K562 (cell line): ENCODE measurements around the gene DNAJC9. TPM values are rescaled to one million over a fixed set of nuclear protein-coding genes. Genes with fewer than 3 reads are reported as not detected.

Source experiments
- ATF1 ChIP-seq, 2 experiments: fragments of 450-650 bp in 1 of 2; IDR thresholded peaks; 2 replicates each; pipeline ENCODE4 v1.6.1; 2016; ENCODE audit warnings: missing compliant biosample characterization in 1 of 2, missing genetic modification characterization in 1 of 2
- ELF2 ChIP-seq: fragments of 250-450 bp; sonication (Bioruptor Pico); IDR thresholded peaks from 2 replicates; pipeline ENCODE4 v1.5.0; 2021; ENCODE audit warnings: mild to moderate bottlenecking
- GABPA ChIP-seq: fragments of 200-800 bp; sonication (Bioruptor generic); conservative IDR thresholded peaks from 2 replicates; pipeline ENCODE4 v1.6.1; 2016; ENCODE audit warnings: low read depth, missing genetic modification characterization, missing compliant biosample characterization
- HOXB6 ChIP-seq: fragments of 250-450 bp; sonication (Bioruptor Pico); IDR thresholded peaks from 2 replicates; pipeline ENCODE4 v1.5.1; 2022; ENCODE audit warnings: mild to moderate bottlenecking, borderline replicate concordance
- ILF3 ChIP-seq: fragments of 450-650 bp; IDR thresholded peaks from 2 replicates; pipeline ENCODE4 v1.6.1; 2018; ENCODE audit warnings: antibody characterized with exemption, mild to moderate bottlenecking, moderate library complexity, borderline replicate concordance
- L3MBTL2 ChIP-seq: fragments of 450-650 bp; IDR thresholded peaks from 2 replicates; pipeline ENCODE4 v1.6.1; 2016; ENCODE audit warnings: mild to moderate bottlenecking, moderate library complexity
- NFE2 ChIP-seq: IDR thresholded peaks from 2 replicates; pipeline ENCODE4 v1.6.1; 2014; ENCODE audit warnings: antibody characterized with exemption, low read depth
- PYGO2 ChIP-seq: fragments of 450-650 bp; IDR thresholded peaks from 2 replicates; pipeline ENCODE4 v1.6.1; 2016; ENCODE audit warnings: mild to moderate bottlenecking, missing genetic modification characterization, moderate library complexity, missing compliant biosample characterization
- RBFOX2 ChIP-seq: fragments of 200-400 bp; formaldehyde crosslinking; IDR thresholded peaks from 2 replicates; pipeline ENCODE4 v1.6.1; 2017; ENCODE audit warnings: low read depth, mild to moderate bottlenecking, low read length, moderate library complexity
- SMAD3 ChIP-seq: fragments of 450-650 bp; formaldehyde crosslinking; conservative IDR thresholded peaks from 2 replicates; pipeline ENCODE4 v1.4.0; 2020; ENCODE audit warnings: mild to moderate bottlenecking
- TOE1 ChIP-seq, 2 experiments: fragments of 450-650 bp in 1 of 2; sonication (generic) in 1 of 2; formaldehyde crosslinking in 1 of 2; IDR thresholded peaks; 2 replicates each; pipeline versions ENCODE4 v1.7.1 to v1.8.0; 2016 to 2022; ENCODE audit warnings: borderline replicate concordance in 2 of 2, mild to moderate bottlenecking in 2 of 2, antibody characterized with exemption in 1 of 2, inconsistent platforms in 1 of 2, low read depth in 1 of 2, missing genetic modification reagents in 1 of 2, moderate library complexity in 1 of 2
- ZNF239 ChIP-seq: fragments of 250-450 bp; sonication (Bioruptor Pico); IDR thresholded peaks from 2 replicates; pipeline ENCODE4 v1.4.0; 2020; ENCODE audit warnings: mild to moderate bottlenecking
- polyA plus RNA-seq, 8 experiments: library from polyadenylated mRNA; depleted of rRNA in 4 of 8; stranded (reverse) in 5 of 8; unstranded in 3 of 8; fragments of >200 nt; fragmentation: Nextera tagmentation in 2 of 8; fragmentation: Illumina TruSeq in 1 of 8; extraction: Ambion mirVana in 2 of 8; extraction: Trizol in 1 of 8; gene quantifications; 2 replicates each; pipeline versions ENCODE4 v1.2.1 to v1.2.3, GENCODE V29; 2011 to 2014; ENCODE audit warnings: inconsistent platforms in 1 of 8, missing spikeins in 1 of 8
- total RNA-seq, 7 experiments: library from RNA; depleted of rRNA in 6 of 7; stranded (reverse); fragments of >200 nt in 6 of 7; fragmentation: Illumina TruSeq in 2 of 7; extraction: Trizol in 2 of 7; gene quantifications; 2 replicates each; pipeline versions ENCODE4 v1.2.1 to v1.2.3, GENCODE V29; 2011 to 2021; ENCODE audit warnings: low replicate concordance in 1 of 7
- TF ChIP-seq, protein P1 (sequence below), 2 experiments: IDR thresholded peaks in 1 of 2; conservative IDR thresholded peaks in 1 of 2; 2 replicates each; pipeline ENCODE4 v1.6.1; 2016; ENCODE audit warnings: low read depth in 2 of 2, mild to moderate bottlenecking in 1 of 2, missing compliant biosample characterization in 1 of 2, missing genetic modification characterization in 1 of 2, moderate library complexity in 1 of 2
- TF ChIP-seq, protein P2 (sequence below): fragments of 250-450 bp; sonication (Bioruptor Pico); IDR thresholded peaks from 2 replicates; pipeline ENCODE4 v1.4.0; 2020; ENCODE audit warnings: mild to moderate bottlenecking, moderate library complexity, borderline replicate concordance
- TF ChIP-seq, protein P3 (sequence below), 3 experiments: IDR thresholded peaks in 2 of 3; conservative IDR thresholded peaks in 1 of 3; 2 replicates each; pipeline ENCODE4 v1.5.1; 2011 to 2012; ENCODE audit warnings: low read length in 3 of 3, mild to moderate bottlenecking in 3 of 3, control low read depth in 2 of 3, improper control_type of control experiment in 1 of 3, inconsistent platforms in 1 of 3, low read depth in 1 of 3, mixed read lengths in 1 of 3, moderate library complexity in 1 of 3; ENCODE audit not compliant: insufficient read depth in 2 of 3
- TF ChIP-seq, protein P4 (sequence below): fragments of 450-650 bp; IDR thresholded peaks from one replicate; pipeline ENCODE4 v1.6.1; 2018; ENCODE audit warnings: mild to moderate bottlenecking, moderate library complexity; ENCODE audit not compliant: partially characterized antibody

DNAJC9 gene
- total and polyA plus RNA-seq, 9 of the 15 experiments (the other 6 are each of a cell fraction or from before 2014, with no cell fraction given) = 66.7 to 133 (median 102) TPM

DNA sequence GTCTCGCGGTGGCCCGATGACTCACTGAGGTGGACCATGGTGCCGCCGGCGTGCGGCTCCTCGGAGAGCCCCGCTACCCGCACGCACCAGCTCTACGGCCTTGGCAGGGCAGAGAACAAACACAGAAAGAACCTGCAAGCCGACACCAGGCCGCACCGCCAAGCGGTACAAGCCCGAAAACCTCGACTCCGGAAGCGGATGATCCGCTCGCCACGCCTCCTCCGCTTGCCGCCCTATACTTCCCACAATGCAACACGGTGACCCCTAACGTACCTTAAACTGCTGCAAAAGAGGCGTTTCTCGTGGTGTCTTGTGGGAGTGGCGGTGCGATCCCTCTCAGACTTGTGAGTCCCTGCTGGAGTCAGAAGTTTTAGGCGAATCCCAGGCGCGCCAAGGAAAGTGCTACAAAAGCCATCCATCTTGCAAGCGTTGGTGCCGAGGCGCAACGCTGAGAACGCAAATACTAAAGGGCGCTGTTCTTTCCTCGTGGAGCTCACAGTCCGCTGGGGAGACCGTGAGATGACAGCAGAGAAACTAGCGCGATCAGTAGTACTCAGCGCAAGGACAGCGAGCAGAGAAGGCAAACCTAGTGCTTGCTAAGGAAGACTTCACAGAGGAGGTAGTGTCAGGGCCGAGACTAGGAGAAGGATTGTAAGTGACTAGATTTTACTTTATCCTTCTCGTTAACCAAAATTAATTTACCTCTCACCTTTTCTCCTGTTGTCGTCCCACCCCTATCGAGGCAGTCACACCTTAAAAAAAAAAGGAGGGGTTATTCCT, 5.6 kb upstream of the DNAJC9 start, which contains the start of gene MRPS16 (continued):
- TF ChIP-seq, protein P1, sequence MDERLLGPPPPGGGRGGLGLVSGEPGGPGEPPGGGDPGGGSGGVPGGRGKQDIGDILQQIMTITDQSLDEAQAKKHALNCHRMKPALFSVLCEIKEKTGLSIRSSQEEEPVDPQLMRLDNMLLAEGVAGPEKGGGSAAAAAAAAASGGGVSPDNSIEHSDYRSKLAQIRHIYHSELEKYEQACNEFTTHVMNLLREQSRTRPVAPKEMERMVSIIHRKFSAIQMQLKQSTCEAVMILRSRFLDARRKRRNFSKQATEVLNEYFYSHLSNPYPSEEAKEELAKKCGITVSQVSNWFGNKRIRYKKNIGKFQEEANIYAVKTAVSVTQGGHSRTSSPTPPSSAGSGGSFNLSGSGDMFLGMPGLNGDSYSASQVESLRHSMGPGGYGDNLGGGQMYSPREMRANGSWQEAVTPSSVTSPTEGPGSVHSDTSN (CRISPR knock-in tag; IDR thresholded peaks at IDR 0.05; ENCODE audit: low read depth) = no peak
- TF ChIP-seq, protein P1 (tag; conservative IDR thresholded peaks at IDR 0.05; ENCODE audit: low read depth) = peak; percentile 57; the same call in 1 of the 2 replicates
- TF ChIP-seq ATF1 (CRISPR knock-in tag; IDR thresholded peaks at IDR 0.05) = 0 out of 2 replicates have a peak, but pooled peaks have one; percentile 7
- TF ChIP-seq ATF1 (tag; IDR thresholded peaks at IDR 0.05) = peak; percentile 88
- peak; percentile 79; the same call in 1 of the 2 replicates for TF ChIP-seq TOE1 (IDR thresholded peaks at IDR 0.05; ENCODE audit: borderline replicate concordance)
- TF ChIP-seq TOE1 (CRISPR knock-in tag; IDR thresholded peaks at IDR 0.05; ENCODE audit: borderline replicate concordance, low read depth) = peak; percentile 93
- TF ChIP-seq PYGO2 (tag) = no peak
- peak; percentile 37; the same call in 1 of the 2 replicates for TF ChIP-seq NFE2
- TF ChIP-seq, protein P2, sequence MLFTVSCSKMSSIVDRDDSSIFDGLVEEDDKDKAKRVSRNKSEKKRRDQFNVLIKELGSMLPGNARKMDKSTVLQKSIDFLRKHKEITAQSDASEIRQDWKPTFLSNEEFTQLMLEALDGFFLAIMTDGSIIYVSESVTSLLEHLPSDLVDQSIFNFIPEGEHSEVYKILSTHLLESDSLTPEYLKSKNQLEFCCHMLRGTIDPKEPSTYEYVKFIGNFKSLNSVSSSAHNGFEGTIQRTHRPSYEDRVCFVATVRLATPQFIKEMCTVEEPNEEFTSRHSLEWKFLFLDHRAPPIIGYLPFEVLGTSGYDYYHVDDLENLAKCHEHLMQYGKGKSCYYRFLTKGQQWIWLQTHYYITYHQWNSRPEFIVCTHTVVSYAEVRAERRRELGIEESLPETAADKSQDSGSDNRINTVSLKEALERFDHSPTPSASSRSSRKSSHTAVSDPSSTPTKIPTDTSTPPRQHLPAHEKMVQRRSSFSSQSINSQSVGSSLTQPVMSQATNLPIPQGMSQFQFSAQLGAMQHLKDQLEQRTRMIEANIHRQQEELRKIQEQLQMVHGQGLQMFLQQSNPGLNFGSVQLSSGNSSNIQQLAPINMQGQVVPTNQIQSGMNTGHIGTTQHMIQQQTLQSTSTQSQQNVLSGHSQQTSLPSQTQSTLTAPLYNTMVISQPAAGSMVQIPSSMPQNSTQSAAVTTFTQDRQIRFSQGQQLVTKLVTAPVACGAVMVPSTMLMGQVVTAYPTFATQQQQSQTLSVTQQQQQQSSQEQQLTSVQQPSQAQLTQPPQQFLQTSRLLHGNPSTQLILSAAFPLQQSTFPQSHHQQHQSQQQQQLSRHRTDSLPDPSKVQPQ (CRISPR knock-in tag) = peak; percentile 70; the same call in 1 of the 2 replicates
- TF ChIP-seq, protein P3, sequence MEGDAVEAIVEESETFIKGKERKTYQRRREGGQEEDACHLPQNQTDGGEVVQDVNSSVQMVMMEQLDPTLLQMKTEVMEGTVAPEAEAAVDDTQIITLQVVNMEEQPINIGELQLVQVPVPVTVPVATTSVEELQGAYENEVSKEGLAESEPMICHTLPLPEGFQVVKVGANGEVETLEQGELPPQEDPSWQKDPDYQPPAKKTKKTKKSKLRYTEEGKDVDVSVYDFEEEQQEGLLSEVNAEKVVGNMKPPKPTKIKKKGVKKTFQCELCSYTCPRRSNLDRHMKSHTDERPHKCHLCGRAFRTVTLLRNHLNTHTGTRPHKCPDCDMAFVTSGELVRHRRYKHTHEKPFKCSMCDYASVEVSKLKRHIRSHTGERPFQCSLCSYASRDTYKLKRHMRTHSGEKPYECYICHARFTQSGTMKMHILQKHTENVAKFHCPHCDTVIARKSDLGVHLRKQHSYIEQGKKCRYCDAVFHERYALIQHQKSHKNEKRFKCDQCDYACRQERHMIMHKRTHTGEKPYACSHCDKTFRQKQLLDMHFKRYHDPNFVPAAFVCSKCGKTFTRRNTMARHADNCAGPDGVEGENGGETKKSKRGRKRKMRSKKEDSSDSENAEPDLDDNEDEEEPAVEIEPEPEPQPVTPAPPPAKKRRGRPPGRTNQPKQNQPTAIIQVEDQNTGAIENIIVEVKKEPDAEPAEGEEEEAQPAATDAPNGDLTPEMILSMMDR (IDR thresholded peaks at IDR 0.05 in 2 of 3, conservative IDR thresholded peaks at IDR 0.05 in 1 of 3; ENCODE audit: insufficient read depth in 2 of 3, low read depth in 1 of 3, low read length in 3 of 3) = peak in 2 of 3 experiments; percentile 1 to 20; a peak in 2 of 6 replicates
- TF ChIP-seq RBFOX2 = peak; percentile 97
- TF ChIP-seq, protein P4, sequence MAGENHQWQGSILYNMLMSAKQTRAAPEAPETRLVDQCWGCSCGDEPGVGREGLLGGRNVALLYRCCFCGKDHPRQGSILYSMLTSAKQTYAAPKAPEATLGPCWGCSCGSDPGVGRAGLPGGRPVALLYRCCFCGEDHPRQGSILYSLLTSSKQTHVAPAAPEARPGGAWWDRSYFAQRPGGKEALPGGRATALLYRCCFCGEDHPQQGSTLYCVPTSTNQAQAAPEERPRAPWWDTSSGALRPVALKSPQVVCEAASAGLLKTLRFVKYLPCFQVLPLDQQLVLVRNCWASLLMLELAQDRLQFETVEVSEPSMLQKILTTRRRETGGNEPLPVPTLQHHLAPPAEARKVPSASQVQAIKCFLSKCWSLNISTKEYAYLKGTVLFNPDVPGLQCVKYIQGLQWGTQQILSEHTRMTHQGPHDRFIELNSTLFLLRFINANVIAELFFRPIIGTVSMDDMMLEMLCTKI = no peak
- no peak for TF ChIP-seq ILF3
- no peak; the same call in 1 of the 2 replicates for TF ChIP-seq SMAD3 (CRISPR knock-in tag)
- peak; percentile 94 for TF ChIP-seq GABPA (tag)
- peak; percentile 5; the same call in 1 of the 2 replicates for TF ChIP-seq HOXB6
- peak; percentile 80 for TF ChIP-seq L3MBTL2
- TF ChIP-seq ELF2 = peak; percentile 88
- TF ChIP-seq ZNF239 (CRISPR knock-in tag) = 0 out of 2 replicates have a peak, but pooled peaks have one; percentile 36
